Measurements from ENCODE around the gene SFXN4. TPM values are rescaled to one million over a fixed set of nuclear protein-coding genes. Genes with fewer than 3 reads are reported as not detected.
A peak's percentile ranks its signal among the peaks of the same experiment; 100 is the strongest.
"Not testable (repeated sequence)": the region's sequence is repeated elsewhere in the genome, so short reads cannot be mapped to it uniquely, and the experiment has no call there.

The SFXN4 gene
- polyA plus RNA-seq, 3 donors = 32.5 to 48.8 (median 36.7) TPM

GRCh38 chr10:119197921-119198320, 32.4 kb upstream of the SFXN4 start:
- no peak for DNase-seq

- DNase-seq = no peak
These were observed 26.4 kb upstream of the SFXN4 start for GRCh38 chr10:119191881-119192280.

GRCh38 chr10:119190954-119191785, 25.7 kb upstream of the SFXN4 start:
- DNase-seq = no peak

- DNase-seq = no peak
These were observed 24.8 kb upstream of the SFXN4 start for GRCh38 chr10:119190353-119190752.

GRCh38 chr10:119189811-119190282, 24.3 kb upstream of the SFXN4 start:
- no peak for DNase-seq

GRCh38 chr10:119183664-119184412, 18.3 kb upstream of the SFXN4 start:
- no peak for DNase-seq

- not testable (repeated sequence) for DNase-seq
These were observed 15.4 kb upstream of the SFXN4 start for GRCh38 chr10:119180850-119181400.

GRCh38 chr10:119178372-119179119, 13.0 kb upstream of the SFXN4 start, which contains the start of gene PRDX3:
PRDX3 (minus strand) TSS chr10:119178812; CDS start chr10:119178790, 22 bp downstream.
- DNase-seq = peak; percentile 94

- DNase-seq = no peak
These were observed 12.3 kb upstream of the SFXN4 start for GRCh38 chr10:119177708-119178371.

- DNase-seq = no peak
These were observed 10.7 kb upstream of the SFXN4 start for GRCh38 chr10:119176166-119176565.

- DNase-seq = no peak
These were observed 8.6 kb upstream of the SFXN4 start for GRCh38 chr10:119174109-119174508.

- no peak for DNase-seq
These were observed 1.5 kb upstream of the SFXN4 start for GRCh38 chr10:119167041-119167440.

GRCh38 chr10:119166564-119166963, 1.1 kb upstream of the SFXN4 start:
- DNase-seq = no peak

GRCh38 chr10:119166118-119166500, 595 bp upstream of the SFXN4 start:
- DNase-seq = no peak

GRCh38 chr10:119162452-119163092, 2.9 kb downstream of the SFXN4 start:
- no peak for DNase-seq

- DNase-seq = peak; percentile 57
These were observed 3.6 kb downstream of the SFXN4 start for GRCh38 chr10:119161680-119162451.

GRCh38 chr10:119159332-119159731, 6.2 kb downstream of the SFXN4 start:
- no peak for DNase-seq

GRCh38 chr10:119153661-119154060, 11.9 kb downstream of the SFXN4 start:
- no peak for DNase-seq

GRCh38 chr10:119153041-119153440, 12.5 kb downstream of the SFXN4 start:
- DNase-seq = no peak

GRCh38 chr10:119151601-119152000, 13.9 kb downstream of the SFXN4 start:
- not testable (repeated sequence) for DNase-seq

Measured in renal pelvis (tissue), 4 donors.